ENCODE results near the gene TMEM63A.

DNA sequence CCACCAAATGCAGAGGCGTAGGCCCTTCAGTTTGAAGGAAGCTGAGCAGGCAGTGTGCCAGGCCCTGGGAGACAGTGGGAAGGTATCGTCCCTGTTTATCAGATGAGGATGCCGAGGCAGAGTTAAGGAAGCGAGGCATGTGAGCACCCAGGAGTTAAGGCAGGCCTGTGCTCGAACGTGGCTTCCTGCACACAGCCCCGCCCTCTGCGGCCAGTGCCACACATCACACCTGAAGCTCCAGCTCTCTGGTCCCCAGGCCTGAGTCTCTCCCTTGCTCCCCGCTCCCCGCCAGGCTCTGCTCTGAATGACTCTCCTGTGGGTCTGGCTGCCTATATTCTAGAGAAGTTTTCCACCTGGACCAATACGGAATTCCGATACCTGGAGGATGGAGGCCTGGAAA lies 40.1 kb downstream of the TMEM63A start:
- TF ChIP-seq, protein P1, sequence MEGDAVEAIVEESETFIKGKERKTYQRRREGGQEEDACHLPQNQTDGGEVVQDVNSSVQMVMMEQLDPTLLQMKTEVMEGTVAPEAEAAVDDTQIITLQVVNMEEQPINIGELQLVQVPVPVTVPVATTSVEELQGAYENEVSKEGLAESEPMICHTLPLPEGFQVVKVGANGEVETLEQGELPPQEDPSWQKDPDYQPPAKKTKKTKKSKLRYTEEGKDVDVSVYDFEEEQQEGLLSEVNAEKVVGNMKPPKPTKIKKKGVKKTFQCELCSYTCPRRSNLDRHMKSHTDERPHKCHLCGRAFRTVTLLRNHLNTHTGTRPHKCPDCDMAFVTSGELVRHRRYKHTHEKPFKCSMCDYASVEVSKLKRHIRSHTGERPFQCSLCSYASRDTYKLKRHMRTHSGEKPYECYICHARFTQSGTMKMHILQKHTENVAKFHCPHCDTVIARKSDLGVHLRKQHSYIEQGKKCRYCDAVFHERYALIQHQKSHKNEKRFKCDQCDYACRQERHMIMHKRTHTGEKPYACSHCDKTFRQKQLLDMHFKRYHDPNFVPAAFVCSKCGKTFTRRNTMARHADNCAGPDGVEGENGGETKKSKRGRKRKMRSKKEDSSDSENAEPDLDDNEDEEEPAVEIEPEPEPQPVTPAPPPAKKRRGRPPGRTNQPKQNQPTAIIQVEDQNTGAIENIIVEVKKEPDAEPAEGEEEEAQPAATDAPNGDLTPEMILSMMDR (IDR thresholded peaks at IDR 0.05), result no peak
- TF ChIP-seq ZFX (IDR thresholded peaks at IDR 0.05; ENCODE audit: borderline replicate concordance), result no peak
